Measurements from ENCODE around the gene CHRNB2. TPM values are rescaled to one million over a fixed set of nuclear protein-coding genes. Genes with fewer than 3 reads are reported as not detected.

The CHRNB2 gene
- total and polyA plus RNA-seq, 4 donors, result 0.06 to 0.21 (median 0.08) TPM

- Histone ChIP-seq H3K9ac (ENCODE audit: insufficient read depth in 1 of 2, low read length in 2 of 2) (no peak overlapping the region), H3K27ac (ENCODE audit: low read depth in 1 of 2, low read length in 1 of 2) (no peak overlapping the region), H3K27me3 (ENCODE audit: control insufficient read depth in 3 of 3, insufficient read depth in 3 of 3, low read length in 2 of 3) (no peaks in the 10 kb centered on the region), H3K4me3 (no peak overlapping the region), H3K4me1 (ENCODE audit: control insufficient read depth in 5 of 5, insufficient read depth in 5 of 5, low read length in 5 of 5) (peaks cover 0 to 10% (median 5%) of the 10 kb centered on the region in 5 donors), H3K9me3 (ENCODE audit: control insufficient read depth in 4 of 4, insufficient read depth in 3 of 4, low read length in 3 of 4) (no peaks in the 10 kb centered on the region), H3K36me3 (ENCODE audit: control insufficient read depth in 4 of 4, insufficient read depth in 4 of 4, low read length in 4 of 4) (peaks cover 42 to 66% (median 56%) of the 10 kb centered on the region in 4 donors)
- no peak for TF ChIP-seq CTCF (IDR thresholded peaks at IDR 0.05; ENCODE audit: control extremely low read depth, extremely low read depth)
- WGBS, 2 donors, result 95 to 96% methylated on average over 4 of the region's 4 CpGs
- DNase-seq (no peak), ATAC-seq (ENCODE audit: insufficient read depth, low FRiP score) (no peak)
Measured at GRCh38 chr1:154551474-154551873, 16.1 kb upstream of the CHRNB2 start.

- DNase-seq, result no peak
- TF ChIP-seq CTCF (IDR thresholded peaks at IDR 0.05; ENCODE audit: control extremely low read depth, extremely low read depth), result no peak
- Histone ChIP-seq H3K27me3 (ENCODE audit: control insufficient read depth in 3 of 3, insufficient read depth in 3 of 3, low read length in 2 of 3) (no peaks in the 10 kb centered on the region), H3K9ac (ENCODE audit: insufficient read depth in 1 of 2, low read length in 2 of 2) (no peak overlapping the region), H3K36me3 (ENCODE audit: control insufficient read depth in 4 of 4, insufficient read depth in 4 of 4, low read length in 4 of 4) (peaks cover 42 to 66% (median 56%) of the 10 kb centered on the region in 4 donors), H3K4me1 (ENCODE audit: control insufficient read depth in 5 of 5, insufficient read depth in 5 of 5, low read length in 5 of 5) (peaks cover 4 to 14% (median 11%) of the 10 kb centered on the region in 5 donors), H3K27ac (ENCODE audit: low read depth in 1 of 2, low read length in 1 of 2) (no peak overlapping the region), H3K4me3 (no peak overlapping the region), H3K9me3 (ENCODE audit: control insufficient read depth in 4 of 4, insufficient read depth in 3 of 4, low read length in 3 of 4) (no peaks in the 10 kb centered on the region)
- ATAC-seq (ENCODE audit: insufficient read depth, low FRiP score), result no peak
- 94% methylated on average over 6 of the region's 6 CpGs for WGBS, 2 donors
Measured at GRCh38 chr1:154552036-154552435, 15.5 kb upstream of the CHRNB2 start.

- no peak for TF ChIP-seq CTCF (IDR thresholded peaks at IDR 0.05; ENCODE audit: control extremely low read depth, extremely low read depth)
- DNase-seq (no peak), ATAC-seq (ENCODE audit: insufficient read depth, low FRiP score) (no peak)
- Histone ChIP-seq H3K9me3 (ENCODE audit: control insufficient read depth in 4 of 4, insufficient read depth in 3 of 4, low read length in 3 of 4) (no peaks in the 10 kb centered on the region), H3K9ac (ENCODE audit: insufficient read depth in 1 of 2, low read length in 2 of 2) (no peak overlapping the region), H3K27ac (ENCODE audit: low read depth in 1 of 2, low read length in 1 of 2) (no peak overlapping the region), H3K4me3 (no peak overlapping the region), H3K4me1 (ENCODE audit: control insufficient read depth in 5 of 5, insufficient read depth in 5 of 5, low read length in 5 of 5) (peaks cover 10 to 19% (median 12%) of the 10 kb centered on the region in 5 donors), H3K36me3 (ENCODE audit: control insufficient read depth in 4 of 4, insufficient read depth in 4 of 4, low read length in 4 of 4) (peaks cover 42 to 66% (median 56%) of the 10 kb centered on the region in 4 donors), H3K27me3 (ENCODE audit: control insufficient read depth in 3 of 3, insufficient read depth in 3 of 3, low read length in 2 of 3) (no peaks in the 10 kb centered on the region)
- 75 to 85% methylated on average over 12 of the region's 12 CpGs for WGBS, 2 donors
Measured at GRCh38 chr1:154553056-154554030, 14.2 kb upstream of the CHRNB2 start.

Measured in lung (tissue), 12 donors.